GM12873 (cell line): ENCODE measurements around the gene CCM2.

ENCODE experiments used
- TF ChIP-seq, protein P1 (sequence below): IDR thresholded peaks from 2 replicates; pipeline ENCODE4 v1.5.1; 2012; ENCODE audit warnings: low read depth, mild to moderate bottlenecking, moderate library complexity, low read length, control low read depth; ENCODE audit not compliant: insufficient read depth; ENCODE audit errors: missing control alignments

CCM2 gene

DNA sequence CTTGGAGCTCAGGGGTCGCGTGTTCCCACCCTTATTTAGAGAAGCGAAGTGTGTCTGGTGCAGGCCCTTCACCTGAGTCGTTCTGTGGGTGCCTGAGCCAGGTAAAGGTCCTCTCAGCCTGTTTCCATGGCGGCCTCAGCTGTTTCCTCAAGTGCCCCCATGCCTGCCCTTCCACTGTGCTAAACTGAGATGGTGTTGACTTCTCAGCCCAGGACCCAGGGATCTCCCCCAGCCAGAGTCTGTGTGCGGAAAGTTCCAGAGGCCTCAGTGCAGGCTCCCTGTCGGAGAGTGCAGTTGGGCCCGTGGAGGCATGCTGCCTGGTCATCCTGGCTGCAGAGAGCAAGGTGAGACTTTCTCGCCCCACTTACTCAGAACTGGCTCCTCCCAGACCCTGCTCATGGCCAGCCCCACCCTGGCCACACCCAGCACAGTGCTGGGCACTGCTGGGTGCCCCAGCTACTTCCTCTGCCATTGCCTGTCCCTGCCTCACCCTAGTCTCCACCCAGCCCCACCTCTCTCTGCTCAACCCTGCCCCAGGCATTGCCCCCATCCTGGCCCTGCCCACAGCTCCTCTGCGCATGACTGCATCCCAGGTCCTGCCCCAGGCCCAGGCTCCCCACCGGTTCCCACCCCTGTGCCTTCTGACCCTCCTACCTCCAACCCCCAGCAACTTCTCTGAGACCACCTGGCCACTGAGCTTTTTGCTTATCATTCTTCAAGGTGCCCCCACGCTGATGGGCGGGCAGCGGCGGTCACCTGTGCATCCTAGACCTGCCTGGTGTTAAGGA lies 68.4 kb downstream of the CCM2 start:
- TF ChIP-seq, protein P1, sequence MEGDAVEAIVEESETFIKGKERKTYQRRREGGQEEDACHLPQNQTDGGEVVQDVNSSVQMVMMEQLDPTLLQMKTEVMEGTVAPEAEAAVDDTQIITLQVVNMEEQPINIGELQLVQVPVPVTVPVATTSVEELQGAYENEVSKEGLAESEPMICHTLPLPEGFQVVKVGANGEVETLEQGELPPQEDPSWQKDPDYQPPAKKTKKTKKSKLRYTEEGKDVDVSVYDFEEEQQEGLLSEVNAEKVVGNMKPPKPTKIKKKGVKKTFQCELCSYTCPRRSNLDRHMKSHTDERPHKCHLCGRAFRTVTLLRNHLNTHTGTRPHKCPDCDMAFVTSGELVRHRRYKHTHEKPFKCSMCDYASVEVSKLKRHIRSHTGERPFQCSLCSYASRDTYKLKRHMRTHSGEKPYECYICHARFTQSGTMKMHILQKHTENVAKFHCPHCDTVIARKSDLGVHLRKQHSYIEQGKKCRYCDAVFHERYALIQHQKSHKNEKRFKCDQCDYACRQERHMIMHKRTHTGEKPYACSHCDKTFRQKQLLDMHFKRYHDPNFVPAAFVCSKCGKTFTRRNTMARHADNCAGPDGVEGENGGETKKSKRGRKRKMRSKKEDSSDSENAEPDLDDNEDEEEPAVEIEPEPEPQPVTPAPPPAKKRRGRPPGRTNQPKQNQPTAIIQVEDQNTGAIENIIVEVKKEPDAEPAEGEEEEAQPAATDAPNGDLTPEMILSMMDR = no peak

DNA sequence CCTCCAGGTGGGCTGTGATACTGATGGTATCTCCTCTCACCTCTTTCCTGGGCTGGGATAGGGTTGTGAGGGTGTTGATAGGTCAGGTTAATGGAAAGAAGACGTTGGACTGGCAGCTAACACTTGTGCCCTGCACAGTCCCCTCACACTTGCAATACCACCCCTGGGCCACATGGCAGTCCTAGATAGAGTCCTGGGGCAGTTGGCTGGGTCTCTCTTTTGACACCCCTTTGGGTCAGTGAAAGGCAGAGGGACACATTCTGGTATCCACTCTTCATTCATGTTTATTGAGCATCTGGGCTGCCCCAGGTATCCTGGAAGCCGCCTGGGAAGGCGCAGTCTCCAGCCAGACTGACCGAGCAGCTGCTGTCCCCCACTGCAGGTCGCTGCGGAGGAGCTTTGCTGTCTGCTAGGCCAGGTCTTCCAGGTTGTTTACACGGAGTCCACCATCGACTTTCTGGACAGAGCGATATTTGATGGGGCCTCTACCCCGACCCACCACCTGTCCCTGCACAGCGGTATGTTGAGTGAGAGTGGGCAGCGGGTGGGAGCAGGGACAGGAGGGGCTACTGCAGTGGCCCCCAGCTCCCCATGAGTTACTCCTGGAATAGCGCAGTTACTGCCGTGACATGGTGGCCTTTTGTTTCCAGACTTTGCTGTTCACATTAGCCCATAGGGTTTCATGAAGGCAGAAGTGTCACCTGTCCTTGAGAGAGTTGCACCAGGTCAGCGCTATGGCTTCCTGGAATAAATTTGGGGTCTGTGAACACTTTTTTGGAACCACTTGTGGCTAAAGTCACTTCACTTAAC lies 69.6 kb downstream of the CCM2 start:
- TF ChIP-seq, protein P1 = peak; percentile 32

DNA sequence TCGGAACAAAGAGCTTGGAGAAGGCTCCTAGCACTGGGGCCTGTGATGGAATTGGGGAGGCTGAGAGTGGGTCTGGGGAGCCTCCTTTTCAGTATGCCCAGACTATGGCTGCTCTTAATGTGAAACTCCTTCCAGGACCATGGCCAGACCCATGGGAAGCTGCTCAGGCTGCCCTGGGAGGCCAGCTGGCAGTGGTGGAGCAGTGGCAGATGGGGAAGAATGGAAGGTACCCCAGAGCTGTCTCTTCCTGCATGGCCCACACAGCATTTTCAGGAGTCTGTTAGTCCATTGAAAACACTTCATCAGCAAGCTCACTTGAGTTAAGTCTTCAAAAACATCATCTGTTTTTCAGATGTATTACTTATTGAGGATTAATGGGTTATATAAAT lies 70.2 kb downstream of the CCM2 start:
- TF ChIP-seq, protein P1 = no peak

DNA sequence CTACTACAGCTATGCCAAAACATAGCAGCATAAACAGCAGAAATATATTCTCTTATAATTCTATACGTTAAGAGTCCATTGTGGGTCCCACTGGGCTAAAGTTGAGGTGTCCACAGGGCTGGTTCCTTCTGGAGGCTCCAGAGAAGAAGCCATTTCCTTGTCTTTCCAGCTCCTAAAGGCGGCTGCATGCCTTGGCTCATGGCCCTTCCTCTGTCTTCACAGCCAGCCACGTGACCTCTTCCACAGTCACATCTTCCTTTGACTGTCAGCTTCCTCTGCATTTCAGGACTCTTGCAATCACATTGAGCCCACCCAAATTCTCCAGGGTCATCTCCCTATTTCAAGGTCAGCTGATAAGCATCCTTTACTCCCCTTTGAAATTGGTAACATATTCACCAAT lies 71.5 kb downstream of the CCM2 start:
- TF ChIP-seq, protein P1 = no peak

GRCh38 chr7:45072131-45073030 lies 72.4 kb downstream of the CCM2 start:
- TF ChIP-seq, protein P1 = no peak

- TF ChIP-seq, protein P1 = no peak
Observed at GRCh38 chr7:45073031-45073785, 73.2 kb downstream of the CCM2 start.
